Cardiac fibroblast (primary cell): ENCODE data around the gene PSMB2.

ENCODE experiments used
- DNase-seq, 2 donors: peaks; one replicate each; pipeline versions ENCODE4 v3.0.0 to v3.0.0-alpha.2; 2010; ENCODE audit warnings: low read depth in 2 of 2
- H3K4me3 ChIP-seq, 2 donors: replicated peaks in 1 of 2; 1 replicate in 1 of 2; 2 replicates in 1 of 2; pipeline ENCODE4 v1.5.1; 2011; ENCODE audit warnings: low read depth in 2 of 2, low read length in 2 of 2, mild to moderate bottlenecking in 2 of 2, moderate library complexity in 1 of 2
- TF ChIP-seq, protein P1 (sequence below): IDR thresholded peaks from one replicate; pipeline ENCODE4 v1.5.1; 2011; ENCODE audit warnings: low read depth, mild to moderate bottlenecking, low read length, inconsistent platforms

PSMB2 gene

DNA sequence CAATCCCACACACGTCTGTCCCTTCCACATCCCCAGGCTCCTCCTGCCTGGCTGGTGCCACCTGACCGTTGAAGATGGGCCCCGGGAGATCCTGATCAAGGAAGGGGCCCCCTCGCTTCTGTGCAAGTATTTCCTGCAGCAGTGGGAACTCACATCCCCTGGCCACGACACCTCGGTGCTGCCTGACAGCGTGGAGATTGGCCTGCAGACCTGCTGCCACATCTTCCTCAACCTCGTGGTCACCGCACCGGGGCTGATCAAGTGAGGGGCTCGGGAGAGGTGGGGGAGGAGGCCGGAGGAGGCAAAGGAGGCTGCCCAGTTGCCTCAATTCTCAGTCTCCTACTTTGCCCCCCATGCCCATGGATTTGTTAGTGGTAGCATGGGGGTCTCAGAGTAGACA is 78.2 kb downstream of the PSMB2 start:
- TF ChIP-seq, protein P1, sequence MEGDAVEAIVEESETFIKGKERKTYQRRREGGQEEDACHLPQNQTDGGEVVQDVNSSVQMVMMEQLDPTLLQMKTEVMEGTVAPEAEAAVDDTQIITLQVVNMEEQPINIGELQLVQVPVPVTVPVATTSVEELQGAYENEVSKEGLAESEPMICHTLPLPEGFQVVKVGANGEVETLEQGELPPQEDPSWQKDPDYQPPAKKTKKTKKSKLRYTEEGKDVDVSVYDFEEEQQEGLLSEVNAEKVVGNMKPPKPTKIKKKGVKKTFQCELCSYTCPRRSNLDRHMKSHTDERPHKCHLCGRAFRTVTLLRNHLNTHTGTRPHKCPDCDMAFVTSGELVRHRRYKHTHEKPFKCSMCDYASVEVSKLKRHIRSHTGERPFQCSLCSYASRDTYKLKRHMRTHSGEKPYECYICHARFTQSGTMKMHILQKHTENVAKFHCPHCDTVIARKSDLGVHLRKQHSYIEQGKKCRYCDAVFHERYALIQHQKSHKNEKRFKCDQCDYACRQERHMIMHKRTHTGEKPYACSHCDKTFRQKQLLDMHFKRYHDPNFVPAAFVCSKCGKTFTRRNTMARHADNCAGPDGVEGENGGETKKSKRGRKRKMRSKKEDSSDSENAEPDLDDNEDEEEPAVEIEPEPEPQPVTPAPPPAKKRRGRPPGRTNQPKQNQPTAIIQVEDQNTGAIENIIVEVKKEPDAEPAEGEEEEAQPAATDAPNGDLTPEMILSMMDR: no peak
- DNase-seq: no peak
- no peak overlapping the region for H3K4me3 ChIP-seq

DNA sequence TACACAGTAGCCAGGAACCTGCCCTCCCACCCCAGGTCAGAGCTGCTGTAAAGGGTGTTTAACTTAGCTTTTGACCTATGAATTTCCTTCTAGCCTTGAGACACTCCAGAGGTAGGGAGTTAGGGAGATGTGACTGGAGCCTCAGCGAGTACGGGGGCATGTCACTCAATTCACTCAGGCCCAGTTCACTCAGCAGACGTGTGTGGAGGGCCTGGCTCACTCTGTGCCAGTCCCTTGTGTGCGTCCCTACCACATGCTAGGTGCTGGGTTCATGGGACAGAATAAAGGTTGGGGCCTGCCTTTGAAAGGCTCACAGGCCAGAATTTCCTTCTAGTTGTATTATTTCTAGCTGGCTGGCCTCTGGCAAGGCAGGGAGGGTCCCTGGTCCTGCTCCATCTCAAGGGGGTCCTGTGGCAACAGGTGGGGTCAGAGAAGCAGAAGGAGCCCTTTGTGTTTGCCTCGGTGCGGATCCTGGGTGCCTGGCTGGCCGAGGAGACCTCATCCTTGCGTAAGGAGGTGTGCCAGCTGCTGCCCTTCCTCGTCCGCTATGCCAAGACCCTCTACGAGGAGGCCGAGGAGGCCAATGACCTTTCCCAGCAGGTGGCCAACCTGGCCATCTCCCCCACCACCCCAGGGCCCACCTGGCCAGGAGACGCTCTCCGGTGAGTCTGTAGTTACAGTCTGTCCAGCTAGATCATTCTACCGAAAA is 79.2 kb downstream of the PSMB2 start:
- TF ChIP-seq, protein P1: no peak
- no peak overlapping the region for H3K4me3 ChIP-seq
- no peak for DNase-seq

DNA sequence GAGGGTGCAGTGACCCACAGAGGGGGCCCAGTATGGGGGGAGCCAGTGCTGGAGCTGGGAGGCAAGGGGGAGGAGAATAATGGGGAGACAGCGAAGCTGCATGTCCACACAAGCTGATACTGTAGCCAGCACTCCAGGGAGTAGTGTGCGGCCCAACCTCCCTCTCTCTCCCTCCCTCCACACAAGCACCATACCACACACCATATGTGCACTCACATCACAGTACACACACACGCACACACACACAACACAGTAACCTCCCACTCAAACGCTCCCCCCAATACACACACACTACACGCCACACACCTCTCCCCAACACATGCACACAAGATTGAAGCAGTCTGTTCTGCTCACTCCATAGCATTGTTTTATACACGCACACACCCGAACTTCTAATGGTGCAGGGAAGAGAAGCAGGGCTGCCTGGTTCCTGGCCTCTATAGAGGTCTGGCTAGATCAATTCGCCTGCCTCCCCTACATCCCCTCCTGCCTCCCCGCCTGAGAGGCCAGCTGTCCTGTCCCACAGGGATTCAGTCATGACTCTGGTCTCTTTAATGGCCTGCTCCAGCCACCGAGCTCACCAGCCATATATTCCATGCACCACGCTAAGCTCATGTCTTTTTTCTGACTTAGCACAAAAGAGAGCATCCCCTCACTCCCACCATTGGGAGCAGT is 79.9 kb downstream of the PSMB2 start:
- no peak overlapping the region for H3K4me3 ChIP-seq
- no peak for DNase-seq
- TF ChIP-seq, protein P1: no peak

DNA sequence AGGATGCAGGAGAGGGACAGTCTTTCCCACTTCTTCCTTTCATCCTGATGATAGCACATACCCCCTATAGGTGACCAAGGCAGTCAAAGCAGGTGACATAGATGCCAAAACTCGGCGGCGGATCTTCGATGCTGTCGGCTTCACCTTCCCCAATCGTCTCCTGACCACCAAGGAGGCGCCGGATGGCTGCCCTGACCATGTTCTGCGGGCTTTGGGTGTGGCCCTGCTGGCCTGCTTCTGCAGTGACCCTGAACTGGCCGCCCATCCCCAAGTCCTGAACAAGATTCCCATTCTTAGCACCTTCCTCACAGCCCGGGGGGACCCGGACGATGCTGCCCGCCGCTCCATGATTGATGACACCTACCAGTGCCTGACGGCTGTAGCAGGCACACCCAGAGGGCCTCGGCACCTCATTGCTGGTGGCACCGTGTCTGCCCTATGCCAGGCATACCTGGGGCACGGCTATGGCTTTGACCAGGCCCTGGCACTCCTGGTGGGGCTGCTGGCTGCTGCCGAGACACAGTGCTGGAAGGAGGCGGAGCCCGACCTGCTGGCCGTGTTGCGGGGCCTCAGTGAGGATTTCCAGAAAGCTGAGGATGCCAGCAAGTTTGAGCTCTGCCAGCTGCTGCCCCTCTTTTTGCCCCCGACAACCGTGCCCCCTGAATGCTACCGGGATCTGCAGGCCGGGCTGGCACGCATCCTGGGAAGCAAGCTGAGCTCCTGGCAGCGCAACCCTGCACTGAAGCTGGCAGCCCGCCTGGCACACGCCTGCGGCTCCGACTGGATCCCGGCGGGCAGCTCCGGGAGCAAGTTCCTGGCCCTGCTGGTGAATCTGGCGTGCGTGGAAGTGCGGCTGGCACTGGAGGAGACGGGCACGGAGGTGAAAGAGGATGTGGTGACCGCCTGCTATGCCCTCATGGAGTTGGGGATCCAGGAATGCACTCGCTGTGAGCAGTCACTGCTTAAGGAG is 80.8 kb downstream of the PSMB2 start:
- DNase-seq: no peak
- H3K4me3 ChIP-seq: no peak overlapping the region
- TF ChIP-seq, protein P1: no peak

DNA sequence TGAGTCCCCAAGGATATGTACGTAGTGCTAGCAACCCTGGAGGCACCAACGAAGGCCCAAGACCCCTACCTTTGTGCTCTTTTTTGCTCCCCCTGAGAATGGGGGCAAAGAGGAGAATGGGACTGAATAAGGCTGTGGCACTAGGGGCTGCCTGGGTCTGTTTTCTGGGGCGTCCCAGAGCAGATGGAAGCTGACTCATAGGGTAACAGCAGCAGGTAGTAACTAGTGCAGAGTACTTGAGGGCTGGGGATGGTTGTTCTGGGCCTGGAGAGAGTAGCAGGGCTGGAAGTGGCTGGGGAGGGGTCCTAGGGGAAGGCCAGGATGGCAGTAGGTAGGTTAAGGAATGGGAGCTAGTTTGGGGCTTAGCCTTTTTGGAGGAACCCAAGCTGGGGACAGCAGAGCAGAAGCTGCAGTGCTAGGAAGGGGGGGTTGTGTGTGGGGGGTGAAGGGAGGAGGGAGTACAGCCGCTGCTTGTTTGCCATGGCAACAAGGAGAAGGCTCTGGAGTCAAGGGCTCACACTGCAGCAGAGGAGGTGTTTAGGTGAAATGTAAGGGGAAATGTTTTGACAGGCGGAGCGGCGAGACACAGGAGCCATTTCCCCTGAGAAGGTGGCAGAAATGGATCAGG is 81.9 kb downstream of the PSMB2 start:
- TF ChIP-seq, protein P1: no peak
- peak in 1 of 2 donors; percentile 18 for DNase-seq
- H3K4me3 ChIP-seq: no peak overlapping the region
